HG03066 (cell line): ENCODE data around the gene COQ9.
A peak's percentile ranks its signal among the peaks of the same experiment; 100 is the strongest.
"Not testable (repeated sequence)": the region's sequence is repeated elsewhere in the genome, so short reads cannot be mapped to it uniquely, and the experiment has no call there.

ENCODE experiments used
- ATAC-seq: cut with Tn5 transposase; IDR thresholded peaks from one replicate; pipeline ENCODE4 v1.9.1; 2021; ENCODE audit warnings: low read depth; ENCODE audit not compliant: unreplicated experiment

COQ9 gene

DNA sequence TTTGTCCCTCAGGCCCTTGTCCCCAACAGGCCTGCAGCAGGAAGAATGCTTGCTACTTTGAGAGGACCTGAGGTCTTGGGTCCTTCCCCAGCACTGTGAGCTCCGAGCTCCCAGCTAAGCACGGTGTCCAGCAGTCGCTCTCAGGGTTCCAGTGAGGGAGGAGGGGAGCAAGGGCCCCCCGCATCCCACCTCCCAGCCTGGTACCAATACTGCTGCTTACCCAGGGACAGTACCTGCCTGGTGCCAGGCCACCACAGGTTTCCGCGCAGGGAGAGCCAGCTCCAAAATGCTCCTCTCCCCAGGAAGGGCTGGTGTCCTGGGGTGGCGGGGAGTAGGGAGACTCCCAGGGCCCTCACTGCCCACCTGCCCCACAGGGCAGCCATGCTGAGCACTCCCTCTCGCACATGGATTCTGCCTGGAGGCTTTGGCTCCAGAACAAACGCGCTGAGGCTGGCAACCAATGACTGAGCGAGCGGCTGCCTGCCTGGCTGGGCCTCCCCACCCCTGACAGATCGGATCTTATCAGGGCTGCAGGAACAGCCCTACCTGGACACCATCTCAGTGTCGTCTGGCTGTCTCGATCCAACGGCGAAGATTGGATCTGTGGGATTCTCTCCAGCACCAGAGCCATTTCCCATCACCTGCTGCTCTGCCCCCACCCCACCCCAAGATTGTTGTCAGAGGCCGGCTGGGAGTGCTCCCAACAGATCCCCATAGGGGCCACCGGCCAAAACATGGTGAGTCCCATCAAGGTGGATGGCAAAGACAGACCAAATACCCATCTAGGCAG lies 36.6 kb downstream of the COQ9 start:
- ATAC-seq = no peak

GRCh38 chr16:57484515-57485005 lies 37.3 kb downstream of the COQ9 start:
- ATAC-seq = no peak

- ATAC-seq = no peak
Measured at GRCh38 chr16:57485091-57485915, 38.0 kb downstream of the COQ9 start.

DNA sequence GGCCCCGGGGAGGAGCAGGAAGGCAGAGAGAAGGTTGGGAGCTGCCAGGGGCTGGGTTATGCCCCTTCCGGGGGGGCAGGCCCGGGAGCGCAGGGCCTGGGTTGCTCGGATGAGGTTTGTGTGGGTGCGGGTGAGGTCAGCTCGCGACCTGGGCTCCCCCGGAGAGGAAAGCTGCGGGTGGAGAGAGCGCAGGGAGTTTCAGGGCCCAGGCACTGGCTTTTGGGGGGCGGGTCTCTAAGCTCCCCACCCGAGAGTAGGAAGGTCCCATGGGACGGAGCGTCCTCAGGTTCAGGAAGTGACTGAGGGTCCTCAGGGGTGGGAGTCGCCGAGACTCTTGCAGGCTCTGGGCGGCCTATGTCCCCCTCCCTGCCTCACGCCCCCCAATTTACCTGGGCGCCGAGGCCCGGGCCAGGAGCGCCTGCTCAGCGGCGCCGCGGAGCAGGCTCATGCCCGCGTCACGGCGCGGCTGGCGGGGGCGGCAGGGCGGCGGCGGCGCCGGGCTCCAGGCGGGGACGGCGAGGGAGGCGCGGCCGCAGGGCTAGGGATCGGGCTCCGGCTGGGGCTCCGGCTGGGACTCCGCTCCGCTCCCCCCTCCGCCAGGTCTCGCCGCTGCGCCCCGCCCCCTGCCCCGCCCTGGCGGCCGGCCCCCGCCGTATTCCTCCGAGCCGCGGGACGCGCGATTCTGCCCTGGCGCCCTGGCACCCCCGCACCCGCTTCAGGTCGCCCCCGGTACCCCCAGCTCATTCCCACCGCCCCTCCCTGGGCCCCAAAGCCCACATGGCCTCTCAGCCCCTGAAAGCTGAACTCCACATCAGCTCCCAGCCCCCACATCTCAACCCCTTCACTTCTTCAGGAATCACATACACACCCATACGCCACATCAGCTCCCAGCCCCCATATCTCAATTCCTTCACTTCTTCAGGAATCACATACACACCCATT lies 38.9 kb downstream of the COQ9 start, which contains the start of gene DOK4:
DOK4 (minus strand) TSS at position 578 of the 942 bp plus-strand sequence. CDS start 6,986 bp downstream, outside the sequence.
- ATAC-seq = peak; percentile 85

GRCh38 chr16:57486858-57487834 lies 39.9 kb downstream of the COQ9 start:
- peak; percentile 13 for ATAC-seq

DNA sequence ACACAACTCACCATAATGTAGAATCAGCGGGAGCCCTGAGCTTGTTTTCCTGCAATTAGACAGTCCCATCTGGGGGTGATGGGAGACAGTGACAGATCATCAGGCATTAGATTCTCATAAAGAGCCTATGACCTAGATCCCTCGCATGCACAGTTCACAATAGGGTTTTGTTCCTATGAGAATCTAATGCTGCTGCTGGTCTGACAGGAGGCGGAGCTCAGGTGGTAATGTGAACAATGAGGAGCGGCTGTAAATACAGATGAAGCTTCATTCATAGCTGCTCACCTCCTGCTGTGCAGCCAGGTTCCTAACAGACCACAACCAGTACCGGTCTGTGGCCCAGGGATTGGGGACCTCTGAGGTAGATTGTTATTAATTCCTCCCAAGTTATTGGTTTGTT lies 42.0 kb downstream of the COQ9 start:
- no peak for ATAC-seq

- no peak for ATAC-seq
Measured at GRCh38 chr16:57493767-57494166, 46.5 kb downstream of the COQ9 start.

DNA sequence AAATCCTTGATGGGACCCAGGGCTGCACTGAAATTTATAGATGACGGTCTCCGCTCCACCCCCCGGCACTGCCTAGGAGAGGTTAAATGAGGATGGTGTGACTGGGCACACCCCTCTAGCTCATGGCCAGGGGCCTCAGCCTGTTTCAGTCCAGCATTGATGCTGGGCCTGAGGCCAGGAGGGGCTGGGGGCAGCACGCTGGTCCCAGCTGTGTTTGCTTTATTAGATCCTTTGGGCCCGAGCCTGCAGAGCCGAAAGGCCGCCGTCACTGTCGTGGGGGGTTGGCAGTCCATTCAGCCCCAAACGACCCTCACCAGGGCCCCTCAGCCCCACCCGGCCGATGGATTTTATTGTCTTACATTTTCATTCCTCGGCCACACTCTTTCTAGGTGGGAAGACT lies 49.8 kb downstream of the COQ9 start:
- ATAC-seq = no peak

DNA sequence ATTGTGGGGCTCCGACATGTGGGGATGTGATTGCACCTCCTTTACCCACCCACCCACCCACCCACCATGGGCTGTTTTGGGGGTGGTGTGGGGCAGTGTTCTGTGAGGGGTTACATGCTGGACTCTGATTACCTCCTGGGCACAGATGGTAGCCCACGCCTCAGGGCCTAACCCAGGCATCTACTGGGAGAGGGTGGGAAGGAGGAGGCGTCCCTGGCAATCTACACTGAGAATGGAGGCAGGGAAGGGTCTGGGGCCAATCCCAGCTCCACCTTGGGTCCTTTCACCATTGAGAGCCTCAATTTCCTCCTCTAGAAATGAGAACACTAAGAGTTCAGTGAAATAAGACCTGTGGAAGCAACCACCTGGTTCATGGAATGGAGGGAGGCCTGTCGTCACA lies 50.8 kb downstream of the COQ9 start:
- ATAC-seq = no peak

DNA sequence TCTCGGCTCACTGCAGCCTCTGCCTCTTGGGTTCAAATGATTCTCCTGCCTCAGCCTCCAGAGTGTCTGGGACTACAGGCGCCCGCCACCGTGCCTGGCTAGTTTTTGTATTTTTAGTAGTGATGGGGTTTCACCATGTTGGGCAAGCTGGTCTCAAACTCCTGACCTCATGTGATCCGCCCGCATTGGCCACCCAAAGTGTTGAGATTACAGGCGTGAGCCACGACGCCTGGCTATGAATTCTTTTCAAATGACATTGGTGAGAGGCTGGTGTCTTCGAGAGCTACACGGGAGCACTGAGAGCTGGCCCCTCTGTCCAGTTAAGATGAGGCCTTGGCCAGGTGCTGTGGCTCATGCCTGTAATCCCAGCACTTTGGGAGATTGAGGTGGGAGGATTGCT lies 52.7 kb downstream of the COQ9 start:
- ATAC-seq = not testable (repeated sequence)

DNA sequence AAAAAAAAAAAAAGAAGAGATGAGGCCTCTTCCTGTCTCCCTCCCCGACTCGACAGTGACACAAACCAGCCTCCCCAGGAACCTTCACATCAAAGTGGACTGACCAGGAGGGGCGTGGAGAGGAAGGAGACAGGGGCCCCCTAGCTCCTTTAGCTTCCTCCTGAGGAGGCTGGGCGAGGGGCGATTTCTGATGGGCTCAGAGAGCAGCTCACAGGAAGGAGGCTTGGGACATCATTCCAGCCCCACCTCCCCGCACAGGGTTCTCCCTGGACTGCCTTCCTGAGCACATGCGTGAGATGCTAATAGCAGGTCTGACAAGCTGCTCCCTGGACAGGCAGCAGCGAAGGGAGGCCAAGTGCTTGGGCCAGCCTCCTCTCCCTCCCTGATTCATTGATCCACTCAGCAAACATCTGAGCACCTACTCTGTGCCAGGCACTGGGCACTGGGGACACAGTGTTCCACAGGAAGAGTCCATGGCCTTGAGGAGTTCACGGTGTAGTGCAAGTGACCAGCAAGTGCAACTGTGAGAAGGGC lies 53.4 kb downstream of the COQ9 start:
- no peak for ATAC-seq

DNA sequence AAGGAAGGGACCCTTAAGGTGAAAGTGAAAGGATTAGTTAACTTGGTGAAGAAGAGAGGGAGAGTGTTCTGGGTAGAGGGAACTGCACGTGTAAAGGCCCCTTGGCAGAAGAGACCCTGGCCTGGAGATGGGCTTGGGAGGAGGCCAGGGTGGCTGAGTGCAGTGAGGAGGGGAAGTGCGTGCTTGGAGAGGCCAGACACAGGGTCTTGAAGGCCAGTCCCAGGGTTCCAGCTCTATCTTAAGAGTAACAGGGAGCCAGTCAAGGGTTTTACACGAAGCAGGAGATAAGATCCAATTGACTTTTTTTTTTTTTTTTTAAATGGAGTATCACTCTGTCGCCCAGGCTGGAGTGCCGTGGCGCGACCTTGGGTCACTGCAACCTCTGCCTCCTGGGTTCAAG lies 54.2 kb downstream of the COQ9 start:
- no peak for ATAC-seq

GRCh38 chr16:57502048-57502775 lies 54.9 kb downstream of the COQ9 start:
- no peak for ATAC-seq

GRCh38 chr16:57503366-57503765 lies 56.1 kb downstream of the COQ9 start:
- ATAC-seq = no peak

DNA sequence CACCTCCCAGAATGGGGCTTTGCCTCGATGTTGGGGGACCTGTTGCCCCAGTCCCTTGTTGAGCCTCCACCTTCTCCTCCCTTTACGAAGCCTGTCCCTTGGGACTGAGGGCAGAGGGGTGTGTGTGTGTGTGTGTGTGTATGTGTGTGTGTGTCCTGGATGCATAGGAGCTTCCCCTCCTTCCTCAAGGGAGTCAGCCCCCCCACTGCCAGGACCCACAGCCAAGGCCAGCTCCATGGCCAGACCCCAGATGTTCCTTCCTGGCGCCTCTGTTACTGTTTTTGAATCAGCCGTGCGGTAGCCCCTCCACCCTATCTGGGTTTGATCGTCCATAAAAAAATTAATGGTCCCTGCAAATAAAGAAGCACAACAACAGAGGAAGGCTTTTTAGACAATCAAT lies 56.7 kb downstream of the COQ9 start:
- no peak for ATAC-seq

DNA sequence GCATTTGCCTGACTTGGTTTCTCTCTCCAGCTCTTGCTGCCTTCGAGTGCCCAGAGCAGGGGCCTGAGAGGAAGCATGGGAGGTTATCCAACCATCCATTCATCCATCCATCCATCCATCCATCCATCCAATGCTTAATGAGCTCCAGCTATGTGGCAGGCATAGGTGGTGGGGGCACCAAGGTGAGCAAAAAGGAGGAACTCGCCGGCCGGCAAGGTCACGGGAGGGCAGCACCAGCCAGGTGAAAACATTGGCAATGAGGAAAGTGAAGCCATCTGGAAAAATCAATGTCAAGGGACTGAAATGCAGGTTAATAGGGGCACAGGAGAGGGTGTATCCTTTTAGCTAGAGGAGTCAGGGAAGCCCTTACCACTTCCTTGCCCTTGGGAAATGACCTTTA lies 57.2 kb downstream of the COQ9 start:
- ATAC-seq = no peak

DNA sequence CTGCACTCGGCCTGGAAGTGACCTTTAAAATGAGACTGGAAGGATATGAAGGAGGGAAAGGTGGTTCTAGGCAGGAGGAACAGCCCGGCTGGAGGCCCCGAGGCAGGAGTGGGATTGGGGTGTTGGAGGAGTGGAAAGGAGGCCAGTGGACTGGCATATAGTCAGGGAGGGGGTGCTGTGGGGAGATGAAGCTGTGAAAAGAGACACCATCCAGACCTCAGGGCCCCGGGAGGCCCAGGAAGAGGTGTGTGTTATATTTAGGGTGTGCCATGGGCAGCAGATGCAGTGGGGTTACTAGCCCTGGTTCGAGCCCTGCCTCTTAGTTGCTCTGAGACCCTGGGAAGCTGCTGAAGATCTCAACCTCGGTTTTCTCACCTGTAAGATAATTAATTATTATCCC lies 57.9 kb downstream of the COQ9 start:
- ATAC-seq = no peak
